ENCODE results near the gene HAPLN1. TPM values are rescaled to one million over a fixed set of nuclear protein-coding genes. Genes with fewer than 3 reads are reported as not detected.

The HAPLN1 gene
- total RNA-seq, 4 donors from 2014 or later: not detected

- no peak for TF ChIP-seq POLR2A (IDR thresholded peaks at IDR 0.05)
- no peak for TF ChIP-seq CTCF (IDR thresholded peaks at IDR 0.05 in 4 of 5, conservative IDR thresholded peaks at IDR 0.05 in 1 of 5)
- no peak for ATAC-seq
- in situ Hi-C loops (cut with MboI; ENCODE audit: low sequenced_read_pairs in 4 of 4): no loop called here
- Histone ChIP-seq H3K27me3 (no peaks in the 10 kb centered on the region), H3K27ac (no peak overlapping the region), H3K9me3 (no peaks in the 10 kb centered on the region), H3K36me3 (no peaks in the 10 kb centered on the region), H3K4me3 (no peak overlapping the region), H3K4me1 (no peaks in the 10 kb centered on the region)
- intact Hi-C loops (cut with DNase I; ENCODE audit: low total_unique reads): no loop called here
- DNase-seq: no peak
Observed at GRCh38 chr5:83729362-83729761, 8.7 kb upstream of the HAPLN1 start.

GRCh38 chr5:83726912-83727311 lies 6.3 kb upstream of the HAPLN1 start:
- peaks cover 17 to 23% (median 19%) of the 10 kb centered on the region in 3 donors for H3K27me3 ChIP-seq
- in situ Hi-C loops (cut with MboI; ENCODE audit: low sequenced_read_pairs in 4 of 4) (no loop called here), intact Hi-C loops (cut with DNase I; ENCODE audit: low total_unique reads) (no loop called here)

GRCh38 chr5:83724935-83725334 lies 4.3 kb upstream of the HAPLN1 start:
- ATAC-seq: no peak
- intact Hi-C loops (cut with DNase I; ENCODE audit: low total_unique reads): no loop called here
- Histone ChIP-seq H3K4me1 (peaks cover 0 to 5% of the 10 kb centered on the region in 2 donors), H3K27me3 (peaks cover 26 to 39% (median 28%) of the 10 kb centered on the region in 3 donors), H3K9me3 (no peaks in the 10 kb centered on the region), H3K27ac (no peak overlapping the region), H3K36me3 (no peaks in the 10 kb centered on the region), H3K4me3 (no peak overlapping the region)
- TF ChIP-seq POLR2A (IDR thresholded peaks at IDR 0.05) (no peak), CTCF (IDR thresholded peaks at IDR 0.05 in 4 of 5, conservative IDR thresholded peaks at IDR 0.05 in 1 of 5) (no peak)
- in situ Hi-C loops (cut with MboI; ENCODE audit: low sequenced_read_pairs in 4 of 4): no loop called here
- no peak for DNase-seq

More at GRCh38 chr5:83726912-83727311, 6.3 kb upstream of the HAPLN1 start:
- Histone ChIP-seq H3K4me3 (no peak overlapping the region), H3K4me1 (peaks cover 0 to 5% of the 10 kb centered on the region in 2 donors), H3K36me3 (no peaks in the 10 kb centered on the region), H3K9me3 (no peaks in the 10 kb centered on the region), H3K27ac (no peak overlapping the region)
- DNase-seq: no peak
- ATAC-seq: no peak
- TF ChIP-seq CTCF (IDR thresholded peaks at IDR 0.05 in 4 of 5, conservative IDR thresholded peaks at IDR 0.05 in 1 of 5) (no peak), POLR2A (IDR thresholded peaks at IDR 0.05) (no peak)

GRCh38 chr5:83724001-83724400 lies 3.3 kb upstream of the HAPLN1 start:
- ATAC-seq (no peak), DNase-seq (no peak)
- intact Hi-C loops (cut with DNase I; ENCODE audit: low total_unique reads) (no loop called here), in situ Hi-C loops (cut with MboI; ENCODE audit: low sequenced_read_pairs in 4 of 4) (no loop called here)
- no peaks in the 10 kb centered on the region for H3K36me3 ChIP-seq
- TF ChIP-seq POLR2A (IDR thresholded peaks at IDR 0.05): no peak
- no peak for TF ChIP-seq CTCF (IDR thresholded peaks at IDR 0.05 in 4 of 5, conservative IDR thresholded peaks at IDR 0.05 in 1 of 5)
- no peak overlapping the region for H3K4me3 ChIP-seq
- peaks cover 0 to 5% of the 10 kb centered on the region in 2 donors for H3K4me1 ChIP-seq
- peaks cover 26 to 44% (median 28%) of the 10 kb centered on the region in 3 donors for H3K27me3 ChIP-seq
- no peak overlapping the region for H3K27ac ChIP-seq
- H3K9me3 ChIP-seq: no peaks in the 10 kb centered on the region

- peaks cover 0 to 5% of the 10 kb centered on the region in 2 donors for H3K4me1 ChIP-seq
- DNase-seq: no peak
- in situ Hi-C loops (cut with MboI; ENCODE audit: low sequenced_read_pairs in 4 of 4) (no loop called here), intact Hi-C loops (cut with DNase I; ENCODE audit: low total_unique reads) (no loop called here)
- ATAC-seq: no peak
- H3K27ac ChIP-seq: no peak overlapping the region
- no peak for TF ChIP-seq POLR2A (IDR thresholded peaks at IDR 0.05)
- no peak for TF ChIP-seq CTCF (IDR thresholded peaks at IDR 0.05 in 4 of 5, conservative IDR thresholded peaks at IDR 0.05 in 1 of 5)
- H3K4me3 ChIP-seq: no peak overlapping the region
- H3K9me3 ChIP-seq: no peaks in the 10 kb centered on the region
- no peaks in the 10 kb centered on the region for H3K36me3 ChIP-seq
- peaks cover 26 to 44% (median 28%) of the 10 kb centered on the region in 3 donors for H3K27me3 ChIP-seq
Observed at GRCh38 chr5:83723031-83723430, 2.4 kb upstream of the HAPLN1 start.

Measured in gastrocnemius medialis (tissue), 4 donors.